Chondrocyte (in vitro differentiated cells): ENCODE data around the gene COX8A. TPM values are rescaled to one million over a fixed set of nuclear protein-coding genes. Genes with fewer than 3 reads are reported as not detected.

ENCODE experiments used
- DNase-seq: peaks from one replicate; pipeline ENCODE4 v3.0.0; 2021; ENCODE audit warnings: mixed read lengths, low spot score
- H3K27ac Mint-ChIP-seq: one replicate; pipeline ENCODE4 v1.8.0; 2021; ENCODE audit warnings: mild to moderate bottlenecking, moderate library complexity, mixed read lengths; ENCODE audit not compliant: unreplicated experiment
- H3K27me3 Mint-ChIP-seq: 2 replicates; pipeline ENCODE4 v1.8.0; 2021; ENCODE audit warnings: low read depth, mixed read lengths
- H3K36me3 Mint-ChIP-seq: 2 replicates; pipeline ENCODE4 v1.8.0; 2021; ENCODE audit warnings: low read depth, mixed read lengths
- H3K4me1 Mint-ChIP-seq: 2 replicates; pipeline ENCODE4 v1.8.0; 2021; ENCODE audit warnings: low read depth, mild to moderate bottlenecking, mixed read lengths
- H3K4me3 Mint-ChIP-seq: one replicate; pipeline ENCODE4 v1.8.0; 2021; ENCODE audit warnings: mild to moderate bottlenecking, moderate library complexity, mixed read lengths; ENCODE audit not compliant: unreplicated experiment
- H3K9me3 Mint-ChIP-seq: 2 replicates; pipeline ENCODE4 v1.8.0; 2021; ENCODE audit warnings: low read depth, mixed read lengths
- CTCF ChIP-seq: fragments of 200-600 bp; sonication (generic); IDR thresholded peaks from 2 replicates; pipeline ENCODE4 v1.5.0; 2021; ENCODE audit warnings: antibody characterized with exemption, mild to moderate bottlenecking, moderate library complexity
- total RNA-seq: library from RNA; stranded (reverse); gene quantifications from 3 replicates; pipeline ENCODE4 v1.2.1, GENCODE V29; 2021

The COX8A gene
- total RNA-seq, 1 donor from 2014 or later, result 245 TPM

- Mint-ChIP-seq H3K9me3 (no peaks in the 10 kb centered on the region), H3K36me3 (peaks cover 14% of the 10 kb centered on the region), H3K4me3 (no peak overlapping the region), H3K27me3 (no peaks in the 10 kb centered on the region), H3K4me1 (peaks cover 8% of the 10 kb centered on the region), H3K27ac (no peak overlapping the region)
- TF ChIP-seq CTCF, result no peak
- no peak for DNase-seq
Observed at GRCh38 chr11:63997104-63997700, 22.8 kb downstream of the COX8A start.

- H3K9me3 Mint-ChIP-seq, result no peaks in the 10 kb centered on the region
- no peak overlapping the region for H3K27ac Mint-ChIP-seq
- H3K27me3 Mint-ChIP-seq, result no peaks in the 10 kb centered on the region
- DNase-seq, result no peak
- no peak overlapping the region for H3K4me3 Mint-ChIP-seq
- peaks cover 8% of the 10 kb centered on the region for H3K4me1 Mint-ChIP-seq
- H3K36me3 Mint-ChIP-seq, result peaks cover 13% of the 10 kb centered on the region
- no peak for TF ChIP-seq CTCF
Observed at GRCh38 chr11:63997801-63998337, 23.4 kb downstream of the COX8A start.

GRCh38 chr11:63998558-63999348, 24.3 kb downstream of the COX8A start:
- no peak overlapping the region for H3K27ac Mint-ChIP-seq
- H3K4me3 Mint-ChIP-seq, result no peak overlapping the region
- H3K9me3 Mint-ChIP-seq, result no peaks in the 10 kb centered on the region
- peaks cover 8% of the 10 kb centered on the region for H3K4me1 Mint-ChIP-seq
- TF ChIP-seq CTCF, result no peak
- peaks cover 11% of the 10 kb centered on the region for H3K36me3 Mint-ChIP-seq
- H3K27me3 Mint-ChIP-seq, result no peaks in the 10 kb centered on the region
- DNase-seq, result no peak

GRCh38 chr11:63999349-64000025, 25.1 kb downstream of the COX8A start:
- peaks cover 9% of the 10 kb centered on the region for H3K36me3 Mint-ChIP-seq

More at GRCh38 chr11:63999349-64000025, 25.1 kb downstream of the COX8A start:
- Mint-ChIP-seq H3K9me3 (no peaks in the 10 kb centered on the region), H3K4me1 (peaks cover 8% of the 10 kb centered on the region), H3K27ac (no peak overlapping the region), H3K4me3 (no peak overlapping the region), H3K27me3 (no peaks in the 10 kb centered on the region)
- TF ChIP-seq CTCF, result no peak
- no peak for DNase-seq
